SK-N-MC (cell line): Measurements from ENCODE around the gene QRSL1.
"Not testable (repeated sequence)": the region's sequence is repeated elsewhere in the genome, so short reads cannot be mapped to it uniquely, and the experiment has no call there.

Experiments used
- EZH2 ChIP-seq: fragments of 200-600 bp; sonication (generic); IDR thresholded peaks from one replicate; pipeline ENCODE4 v1.6.1; 2017; ENCODE audit warnings: antibody characterized with exemption
- POLR2AphosphoS5 ChIP-seq: IDR thresholded peaks from 2 replicates; pipeline ENCODE4 v1.6.1; 2012; ENCODE audit warnings: mild to moderate bottlenecking, low read depth, low read length, borderline replicate concordance

DNA sequence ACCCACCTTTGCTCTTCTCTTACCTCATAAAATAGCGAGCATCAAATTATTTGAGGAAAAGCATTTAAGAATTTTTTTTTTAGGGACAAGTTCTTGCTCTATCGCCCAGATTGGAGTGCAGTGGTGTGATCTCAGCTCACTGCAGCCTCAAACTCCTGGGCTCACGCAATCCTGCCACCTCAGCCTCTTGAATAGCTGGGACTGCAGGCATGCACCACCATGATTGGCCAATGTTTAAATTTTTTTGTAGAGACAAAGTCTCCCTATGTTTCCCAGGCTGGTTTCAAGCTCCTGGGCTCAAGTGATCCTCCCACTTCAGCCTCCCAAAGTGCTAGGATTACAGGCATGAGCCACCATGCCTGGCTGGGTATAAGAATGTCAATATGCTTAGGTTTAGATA, 71.8 kb downstream of the QRSL1 start:
- TF ChIP-seq POLR2AphosphoS5, EZH2: not testable (repeated sequence)
